Activated CD4-positive, alpha-beta T cell treated with anti-CD3 and anti-CD28 coated beads, Interleukin-2, amount 50 U/mL, for 1 hour (primary cell): ENCODE results near the gene MCM5.
"Not testable (repeated sequence)": the region's sequence is repeated elsewhere in the genome, so short reads cannot be mapped to it uniquely, and the experiment has no call there.

Experiments used
- DNase-seq: peaks from one replicate; pipeline ENCODE4 v3.0.0-alpha.2; 2020

MCM5 gene

GRCh38 chr22:35434061-35434710 lies 34.2 kb downstream of the MCM5 start:
- DNase-seq, result no peak

GRCh38 chr22:35435201-35435740 lies 35.3 kb downstream of the MCM5 start:
- DNase-seq, result no peak

GRCh38 chr22:35436421-35436820 lies 36.5 kb downstream of the MCM5 start:
- no peak for DNase-seq

GRCh38 chr22:35437049-35437448 lies 37.1 kb downstream of the MCM5 start:
- DNase-seq, result no peak

GRCh38 chr22:35438673-35439364 lies 38.9 kb downstream of the MCM5 start:
- not testable (repeated sequence) for DNase-seq

GRCh38 chr22:35439365-35439717 lies 39.4 kb downstream of the MCM5 start:
- DNase-seq, result no peak

- DNase-seq, result no peak
These were observed 40.2 kb downstream of the MCM5 start for GRCh38 chr22:35440129-35440528.

- no peak for DNase-seq
These were observed 41.7 kb downstream of the MCM5 start for GRCh38 chr22:35441489-35442100.

GRCh38 chr22:35442471-35442870 lies 42.5 kb downstream of the MCM5 start:
- no peak for DNase-seq

GRCh38 chr22:35443338-35443737 lies 43.4 kb downstream of the MCM5 start:
- DNase-seq, result no peak

- DNase-seq, result no peak
These were observed 44.1 kb downstream of the MCM5 start for GRCh38 chr22:35443790-35444684.

- DNase-seq, result no peak
These were observed 44.9 kb downstream of the MCM5 start for GRCh38 chr22:35444685-35445399.

GRCh38 chr22:35445933-35446332 lies 46.0 kb downstream of the MCM5 start:
- no peak for DNase-seq

- DNase-seq, result no peak
These were observed 46.4 kb downstream of the MCM5 start for GRCh38 chr22:35446365-35446764.

GRCh38 chr22:35448523-35448922 lies 48.6 kb downstream of the MCM5 start:
- DNase-seq, result no peak

- no peak for DNase-seq
These were observed 50.1 kb downstream of the MCM5 start for GRCh38 chr22:35449829-35450689.

GRCh38 chr22:35450824-35451569 lies 51.1 kb downstream of the MCM5 start:
- no peak for DNase-seq

- DNase-seq, result no peak
These were observed 51.7 kb downstream of the MCM5 start for GRCh38 chr22:35451592-35451991.

- DNase-seq, result no peak
These were observed 52.4 kb downstream of the MCM5 start for GRCh38 chr22:35452351-35452781.
